Adrenal gland (tissue), 5 donors: ENCODE measurements around the gene HOXC9.
"Not testable (repeated sequence)": the region's sequence is repeated elsewhere in the genome, so short reads cannot be mapped to it uniquely, and the experiment has no call there.

Experiments used
- CTCF ChIP-seq, 6 experiments: fragments of 450-650 bp in 4 of 6; fragments of 200-600 bp in 2 of 6; sonication (generic) in 1 of 6; IDR thresholded peaks; 1 replicate in 5 of 6; 2 replicates in 1 of 6; pipeline versions ENCODE4 v1.5.1 to v1.8.0; 2016 to 2021; ENCODE audit warnings: antibody characterized with exemption in 6 of 6, mild to moderate bottlenecking in 2 of 6, moderate library complexity in 1 of 6
- POLR2A ChIP-seq, 2 donors: fragments of 450-650 bp; IDR thresholded peaks; one replicate each; pipeline ENCODE4 v1.6.1; 2017; ENCODE audit warnings: antibody characterized with exemption in 2 of 2, mild to moderate bottlenecking in 2 of 2, moderate library complexity in 1 of 2
- donor health status: DM: no; HTN: no; CAD: no.

DNA sequence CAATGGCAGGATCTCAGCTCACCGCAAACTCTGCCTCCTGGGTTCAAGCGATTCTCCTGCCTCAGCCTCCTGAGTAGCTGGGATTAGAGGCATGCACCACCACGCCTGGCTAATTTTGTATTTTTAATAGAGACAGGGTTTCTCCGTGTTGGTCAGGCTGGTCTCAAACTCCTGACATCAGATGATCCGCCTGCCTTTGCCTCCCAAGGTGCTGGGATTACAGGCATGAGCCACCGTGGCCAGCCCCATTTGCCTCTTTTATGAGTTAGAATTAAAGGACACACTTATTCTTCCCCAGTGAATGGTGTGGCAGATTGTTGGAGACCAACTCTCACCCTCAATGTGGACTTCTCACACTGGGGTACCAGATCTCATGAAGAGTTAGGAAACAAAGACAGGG lies 42.1 kb downstream of the HOXC9 start:
- not testable (repeated sequence) for TF ChIP-seq POLR2A, CTCF (IDR thresholded peaks at IDR 0.05)
